IMR-90 (cell line): ENCODE results near the gene FBXL7. TPM values are rescaled to one million over a fixed set of nuclear protein-coding genes. Genes with fewer than 3 reads are reported as not detected.

Source experiments
- ATAC-seq: fragments of 200-7000 bp; cut with Tn5 transposase; 2 replicates; pipeline ENCODE4 v1.9.1; 2020; ENCODE audit warnings: low read depth, mild to moderate bottlenecking, moderate library complexity
- BruUV-seq: library from RNA; stranded (reverse); fragments of 400-500 nt; replicated peaks from 2 replicates; lab custom pipeline; 2021; lab: Mats Ljungman, UMichigan
- CTCF ChIA-PET: fragments of 300-600 bp; formaldehyde crosslinking; extraction: SDS; loops from one replicate; lab custom pipeline; 2021; ENCODE audit warnings: antibody characterized with exemption; lab: Yijun Ruan, JAX
- POLR2A ChIA-PET: fragments of 300-600 bp; sonication (Branson Sonifier 250); formaldehyde crosslinking; loops from one replicate; lab custom pipeline; 2022; ENCODE audit warnings: antibody characterized with exemption; ENCODE audit not compliant: unreplicated experiment; lab: Charles Lee
- DNase-seq: peaks from one replicate; pipeline ENCODE4 v3.0.0; 2013
- H2AFZ ChIP-seq: replicated peaks from 2 replicates; pipeline ENCODE3; 2013; ENCODE audit warnings: low read length, mild to moderate bottlenecking; ENCODE audit not compliant: poor library complexity
- H2AK5ac ChIP-seq: 2 replicates; pipeline ENCODE4 v1.6.1; 2013; ENCODE audit warnings: low read depth, low read length, inconsistent platforms
- H2AK9ac ChIP-seq: replicated peaks from 2 replicates; pipeline ENCODE3; 2013; ENCODE audit warnings: mild to moderate bottlenecking, low read depth, low read length, moderate library complexity; ENCODE audit not compliant: poor library complexity
- H2BK120ac ChIP-seq: 2 replicates; pipeline ENCODE4 v1.6.1; 2013; ENCODE audit warnings: low read depth, low read length, inconsistent platforms
- H2BK15ac ChIP-seq: 3 replicates; pipeline ENCODE4 v1.6.1; 2013; ENCODE audit warnings: low read depth, low read length, inconsistent platforms
- H2BK20ac ChIP-seq: 2 replicates; pipeline ENCODE4 v1.6.1; 2013; ENCODE audit warnings: low read depth, mild to moderate bottlenecking, inconsistent platforms, low read length, moderate library complexity
- H2BK5ac ChIP-seq: 2 replicates; pipeline ENCODE4 v1.6.1; 2013; ENCODE audit warnings: mild to moderate bottlenecking, low read depth, low read length, inconsistent platforms; ENCODE audit not compliant: poor library complexity, severe bottlenecking
- H3K14ac ChIP-seq: replicated peaks from 2 replicates; pipeline ENCODE4 v1.6.1; 2013; ENCODE audit warnings: low read depth, low read length, inconsistent platforms
- H3K18ac ChIP-seq: 2 replicates; pipeline ENCODE4 v1.6.1; 2013; ENCODE audit warnings: low read depth, low read length, control low read depth
- H3K23ac ChIP-seq: 2 replicates; pipeline ENCODE4 v1.6.1; 2013; ENCODE audit warnings: low read depth, low read length, inconsistent platforms
- H3K27ac ChIP-seq: 2 replicates; pipeline ENCODE4 v1.5.1; 2013; ENCODE audit warnings: mild to moderate bottlenecking, control low read depth, low read length; ENCODE audit not compliant: insufficient read depth
- H3K27me3 ChIP-seq: 2 replicates; pipeline ENCODE4 v1.6.1; 2013; ENCODE audit warnings: low read length; ENCODE audit not compliant: control insufficient read depth, insufficient read depth
- H3K36me3 ChIP-seq: 2 replicates; pipeline ENCODE4 v1.6.1; 2013; ENCODE audit warnings: low read length, mixed read lengths; ENCODE audit not compliant: control insufficient read depth, insufficient read depth
- H3K4ac ChIP-seq: 2 replicates; pipeline ENCODE4 v1.6.1; 2013; ENCODE audit warnings: low read depth, low read length, inconsistent platforms
- H3K4me1 ChIP-seq: 2 replicates; pipeline ENCODE4 v1.6.1; 2013; ENCODE audit warnings: low read length, mixed read lengths; ENCODE audit not compliant: control insufficient read depth, insufficient read depth
- H3K4me2 ChIP-seq: 2 replicates; pipeline ENCODE4 v1.6.1; 2013; ENCODE audit warnings: low read depth, mild to moderate bottlenecking, control low read depth, low read length, moderate library complexity
- H3K4me3 ChIP-seq: 2 replicates; pipeline ENCODE4 v1.5.1; 2013; ENCODE audit warnings: low read depth, mild to moderate bottlenecking, control low read depth, low read length, moderate library complexity; ENCODE audit not compliant: insufficient read depth
- H3K56ac ChIP-seq: 2 replicates; pipeline ENCODE4 v1.6.1; 2013; ENCODE audit warnings: low read length, inconsistent platforms; ENCODE audit not compliant: insufficient read depth; ENCODE audit errors: extremely low read depth
- H3K79me1 ChIP-seq, 2 experiments: 2 replicates each; pipeline ENCODE4 v1.6.1; 2013; ENCODE audit warnings: low read length in 2 of 2, inconsistent platforms in 1 of 2, low read depth in 1 of 2
- H3K9ac ChIP-seq: 2 replicates; pipeline ENCODE4 v1.6.1; 2013; ENCODE audit warnings: low read depth, low read length, control low read depth
- H3K9me1 ChIP-seq: 2 replicates; pipeline ENCODE4 v1.6.1; 2013; ENCODE audit warnings: low read length, inconsistent platforms; ENCODE audit not compliant: insufficient read depth
- H3K9me3 ChIP-seq: 2 replicates; pipeline ENCODE4 v1.6.1; 2013; ENCODE audit warnings: low read length; ENCODE audit not compliant: control insufficient read depth, insufficient read depth
- H4K20me1 ChIP-seq: 2 replicates; pipeline ENCODE4 v1.6.1; 2013; ENCODE audit warnings: low read length, inconsistent platforms; ENCODE audit not compliant: insufficient read depth
- H4K5ac ChIP-seq: 2 replicates; pipeline ENCODE4 v1.6.1; 2013; ENCODE audit warnings: mild to moderate bottlenecking, low read depth, low read length, control low read depth
- H4K8ac ChIP-seq, 2 experiments: 2 replicates each; pipeline ENCODE4 v1.6.1; 2013; ENCODE audit warnings: low read depth in 2 of 2, low read length in 2 of 2, control low read depth in 1 of 2, inconsistent platforms in 1 of 2
- H4K91ac ChIP-seq: 2 replicates; pipeline ENCODE4 v1.6.1; 2013; ENCODE audit warnings: low read depth, low read length, inconsistent platforms; ENCODE audit not compliant: insufficient read depth
- CEBPB ChIP-seq: IDR thresholded peaks from 2 replicates; pipeline ENCODE4 v1.6.1; 2012; ENCODE audit warnings: low read depth, low read length, improper control_type of control experiment
- CHD1 ChIP-seq: IDR thresholded peaks from 2 replicates; pipeline ENCODE4 v1.6.1; 2012; ENCODE audit warnings: low read depth, low read length, improper control_type of control experiment
- FOS ChIP-seq: fragments of 150-350 bp; IDR thresholded peaks from 2 replicates; pipeline ENCODE4 v1.6.1; 2016; ENCODE audit warnings: low read depth, low read length
- MAFK ChIP-seq: IDR thresholded peaks from 2 replicates; pipeline ENCODE4 v1.6.1; 2012; ENCODE audit warnings: low read depth, low read length, improper control_type of control experiment
- MXI1 ChIP-seq: IDR thresholded peaks from 2 replicates; pipeline ENCODE4 v1.6.1; 2012; ENCODE audit warnings: low read depth, mild to moderate bottlenecking, low read length, moderate library complexity, borderline replicate concordance
- NFE2L2 ChIP-seq: fragments of 150-350 bp; IDR thresholded peaks from 2 replicates; pipeline ENCODE4 v1.6.1; 2016; ENCODE audit warnings: low read depth, mild to moderate bottlenecking, low read length
- WGBS, 2 experiments: methylation state at CpG; one replicate each; pipeline versions ENCODE4 v1.1.5 to v1.1.7; 2013; ENCODE audit warnings: missing lambda C conversion rate in 2 of 2; ENCODE audit not compliant: insufficient read length in 1 of 2; ENCODE audit errors: extremely low coverage in 2 of 2; 5-methylcytosine and 5-hydroxymethylcytosine counted together
- dilution Hi-C: fragments of 300-500 bp; cut with HindIII; formaldehyde crosslinking; loops from one replicate; pipeline ENCODE4 v1.14.3; 2018; ENCODE audit warnings: low sequenced_read_pairs; ENCODE audit not compliant: unreplicated experiment
- in situ Hi-C: fragments of 300-500 bp; cut with MboI; formaldehyde crosslinking; loops from 3 replicates; pipeline ENCODE4 v1.14.3; 2019; ENCODE audit warnings: low sequenced_read_pairs, inconsistent platforms, mixed read lengths
- intact Hi-C: fragments of 100-400 bp; cut with micrococcal nuclease; formaldehyde crosslinking; loops from 2 replicates; pipeline ENCODE4 v1.10.0; 2022
- polyA plus RNA-seq, 3 experiments: library from polyadenylated mRNA; depleted of rRNA; stranded (reverse); fragments of >200 nt; gene quantifications; 2 replicates each; pipeline ENCODE4 v1.2.3, GENCODE V29; 2012; ENCODE audit warnings: low replicate concordance in 1 of 3
- total RNA-seq: library from RNA; depleted of rRNA; stranded (reverse); fragments of >200 nt; gene quantifications from 2 replicates; pipeline ENCODE4 v1.2.3, GENCODE V29; 2012
- TF ChIP-seq, protein P1 (sequence below): fragments of 150-350 bp; IDR thresholded peaks from 2 replicates; pipeline ENCODE4 v1.6.1; 2016; ENCODE audit warnings: low read depth, mild to moderate bottlenecking, low read length, moderate library complexity, borderline replicate concordance

The FBXL7 gene
- total and polyA plus RNA-seq, 2 of the 4 experiments (the other 2 are of a cell fraction), result 4.1 to 10.2 TPM

DNA sequence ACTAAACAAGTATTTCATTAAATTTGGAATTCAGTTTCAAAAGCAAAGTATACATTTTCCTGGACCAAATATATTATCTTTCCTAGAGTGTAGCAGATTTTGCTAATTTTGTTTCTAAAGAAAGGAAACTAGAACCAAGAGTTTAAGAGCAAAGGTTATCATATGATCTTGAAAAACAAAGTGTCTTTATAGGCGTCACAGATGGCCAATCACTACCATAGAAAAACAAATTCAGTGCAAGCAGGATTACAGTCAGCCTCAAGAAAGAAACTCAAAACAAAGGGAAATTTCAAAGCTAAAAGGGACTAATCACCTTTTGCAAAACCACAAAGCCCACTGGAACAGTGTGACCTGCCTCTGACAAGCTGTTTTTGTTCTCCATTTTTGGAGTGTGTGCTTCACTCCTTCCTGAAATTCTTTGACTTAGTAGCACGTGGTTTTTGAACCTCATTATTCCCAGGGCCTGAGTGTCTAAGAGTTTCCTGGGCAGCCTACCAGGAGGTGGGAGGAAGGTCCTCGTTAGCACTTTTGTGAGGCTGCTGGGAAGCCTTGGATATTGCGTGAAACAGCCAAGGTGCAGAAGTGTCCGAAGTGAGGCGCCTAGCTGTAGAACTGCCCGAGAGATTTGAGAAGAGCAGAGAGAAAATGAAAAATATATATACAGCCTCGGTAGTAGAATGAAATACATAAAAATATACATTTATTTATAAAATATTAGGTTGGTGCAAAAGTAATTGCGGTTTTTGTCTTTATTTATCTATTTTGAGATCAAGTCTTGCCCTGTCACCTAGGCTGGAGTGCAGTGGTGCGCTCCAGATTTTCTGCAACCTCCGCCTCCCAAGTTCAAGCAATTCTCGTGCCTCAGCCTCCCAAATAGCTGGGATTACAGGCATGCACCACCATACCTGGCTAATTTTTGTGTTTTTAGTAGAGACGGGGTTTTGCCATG, 433.6 kb downstream of the FBXL7 start:
- dilution Hi-C loops (no loop called here), in situ Hi-C loops (no loop called here), intact Hi-C loops (loop anchor here (5.0 kb wide), 1 partner anchor 431 kb away; the partner anchor contains the start of gene FBXL7)
- DNase-seq (no peak), ATAC-seq (no peak)
- H2AFZ ChIP-seq, result no peak overlapping the region
- no peak overlapping the region for H4K8ac ChIP-seq
- peaks cover 4% of the 10 kb centered on the region; the same call in 1 of the 2 replicates for H3K9me1 ChIP-seq
- H3K4me3 ChIP-seq, result no peak overlapping the region
- CTCF ChIA-PET, result no interaction called here
- no peak overlapping the region for H3K27ac ChIP-seq
- peaks cover 0 to 12% of the 10 kb centered on the region in 2 experiments; a peak in 1 of 4 replicates for H3K79me1 ChIP-seq
- BruUV-seq, result no TSS peak
- no peak overlapping the region for H2AK5ac ChIP-seq
- POLR2A ChIA-PET, result no interaction called here
- no peak overlapping the region for H2BK20ac ChIP-seq
- H3K4me2 ChIP-seq, result no peak overlapping the region
- no peak overlapping the region for H2BK15ac ChIP-seq
- H4K91ac ChIP-seq, result no peak overlapping the region
- H3K23ac ChIP-seq, result no peak overlapping the region
- no peaks in the 10 kb centered on the region for H3K9me3 ChIP-seq
- 67% methylated on average over 2 of the region's 13 CpGs; no CpG with 5 or more reads in 1 of the 2 experiments for WGBS, 2 experiments
- peaks cover 9% of the 10 kb centered on the region for H3K36me3 ChIP-seq
- H2BK5ac ChIP-seq, result no peak overlapping the region
- no peaks in the 10 kb centered on the region for H3K27me3 ChIP-seq
- H4K5ac ChIP-seq, result no peak overlapping the region
- no peak overlapping the region for H3K4ac ChIP-seq
- H3K9ac ChIP-seq, result no peak overlapping the region
- H2BK120ac ChIP-seq, result no peak overlapping the region
- H3K18ac ChIP-seq, result no peak overlapping the region
- no peaks in the 10 kb centered on the region for H4K20me1 ChIP-seq
- no peak overlapping the region for H3K56ac ChIP-seq
- peaks cover 17% of the 10 kb centered on the region for H3K4me1 ChIP-seq
- TF ChIP-seq MAFK (no peak), CEBPB (no peak), FOS (no peak), CHD1 (no peak), MXI1 (no peak), NFE2L2 (no peak)
- TF ChIP-seq, protein P1, sequence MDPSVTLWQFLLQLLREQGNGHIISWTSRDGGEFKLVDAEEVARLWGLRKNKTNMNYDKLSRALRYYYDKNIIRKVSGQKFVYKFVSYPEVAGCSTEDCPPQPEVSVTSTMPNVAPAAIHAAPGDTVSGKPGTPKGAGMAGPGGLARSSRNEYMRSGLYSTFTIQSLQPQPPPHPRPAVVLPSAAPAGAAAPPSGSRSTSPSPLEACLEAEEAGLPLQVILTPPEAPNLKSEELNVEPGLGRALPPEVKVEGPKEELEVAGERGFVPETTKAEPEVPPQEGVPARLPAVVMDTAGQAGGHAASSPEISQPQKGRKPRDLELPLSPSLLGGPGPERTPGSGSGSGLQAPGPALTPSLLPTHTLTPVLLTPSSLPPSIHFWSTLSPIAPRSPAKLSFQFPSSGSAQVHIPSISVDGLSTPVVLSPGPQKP, result no peak
- 0 out of 2 replicates have a peak overlapping the region, but pooled peaks have one; percentile 12 for H3K14ac ChIP-seq
- no peak overlapping the region for H2AK9ac ChIP-seq
